Skeletal muscle satellite cell (primary cell): ENCODE results near the gene NLRP13. TPM values are rescaled to one million over a fixed set of nuclear protein-coding genes. Genes with fewer than 3 reads are reported as not detected.
"Not testable (repeated sequence)": the region's sequence is repeated elsewhere in the genome, so short reads cannot be mapped to it uniquely, and the experiment has no call there.

ENCODE experiments used
- H3K27me3 ChIP-seq: 2 replicates; pipeline ENCODE4 v1.7.0; 2013; ENCODE audit warnings: low read length; ENCODE audit not compliant: control insufficient read depth, insufficient read depth
- H3K36me3 ChIP-seq: 2 replicates; pipeline ENCODE4 v1.7.0; 2013; ENCODE audit warnings: mild to moderate bottlenecking, control low read depth, low read length; ENCODE audit not compliant: insufficient read depth
- H3K4me1 ChIP-seq: 2 replicates; pipeline ENCODE4 v1.7.0; 2013; ENCODE audit warnings: low read length; ENCODE audit not compliant: control insufficient read depth, insufficient read depth
- H3K4me2 ChIP-seq: 2 replicates; pipeline ENCODE4 v1.7.0; 2013; ENCODE audit warnings: mild to moderate bottlenecking, low read length
- H3K4me3 ChIP-seq: 2 replicates; pipeline ENCODE4 v1.7.0; 2013; ENCODE audit warnings: low read length
- H3K9ac ChIP-seq: 2 replicates; pipeline ENCODE4 v1.7.0; 2013; ENCODE audit warnings: mild to moderate bottlenecking, low read depth, low read length, moderate library complexity
- H3K9me3 ChIP-seq: replicated peaks from 2 replicates; pipeline ENCODE4 v1.7.0; 2013; ENCODE audit warnings: mild to moderate bottlenecking, control low read depth, low read length
- total RNA-seq: library from RNA; depleted of rRNA; stranded (reverse); fragments of >200 nt; gene quantifications from 2 replicates; pipeline ENCODE4 v1.2.3, GENCODE V29; 2012; rRNA removed

NLRP13 gene
- total RNA-seq = not detected in 2 replicates

DNA sequence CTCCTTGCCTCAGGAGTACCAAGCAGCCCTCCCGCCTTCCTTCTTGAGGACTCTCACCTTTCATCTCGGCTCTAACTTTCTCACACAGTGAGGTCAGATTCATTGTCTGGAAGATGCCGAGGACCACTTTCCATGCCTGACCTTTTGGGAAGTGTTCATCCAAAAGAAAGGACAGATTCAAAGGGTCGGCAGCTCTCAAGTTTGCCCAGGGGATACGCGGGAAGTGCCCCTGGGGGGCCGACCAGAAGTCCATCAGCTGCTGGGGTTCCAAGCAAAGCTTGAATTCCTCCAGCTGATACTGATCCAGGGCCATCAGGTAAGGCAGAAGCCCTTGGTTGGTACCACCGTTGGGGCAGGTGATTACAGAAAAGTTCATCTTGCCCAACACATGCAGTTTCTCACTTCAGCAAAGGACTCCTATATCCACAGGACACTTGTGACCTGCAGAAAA, at the start of gene NLRP13:
Gene NLRP13 (minus strand): TSS at position 401 of the 451 bp plus-strand sequence. CDS start 25 bp downstream, at position 376.
- Histone ChIP-seq H3K4me2 (no peak within 1 kb of the TSS), H3K9ac (no peak within 1 kb of the TSS), H3K4me3 (no peak within 1 kb of the TSS), H3K36me3 (no peaks in the 10 kb centered on the region), H3K9me3 (peaks cover 23% of the 10 kb centered on the region), H3K4me1 (no peaks in the 10 kb centered on the region), H3K27me3 (no peaks in the 10 kb centered on the region)

- H3K9me3 ChIP-seq = peaks cover 7% of the 10 kb centered on the region
- H3K27me3 ChIP-seq = no peaks in the 10 kb centered on the region
- H3K4me1 ChIP-seq = no peaks in the 10 kb centered on the region
Measured at GRCh38 chr19:55980415-55980814, 48.3 kb upstream of the NLRP13 start.

DNA sequence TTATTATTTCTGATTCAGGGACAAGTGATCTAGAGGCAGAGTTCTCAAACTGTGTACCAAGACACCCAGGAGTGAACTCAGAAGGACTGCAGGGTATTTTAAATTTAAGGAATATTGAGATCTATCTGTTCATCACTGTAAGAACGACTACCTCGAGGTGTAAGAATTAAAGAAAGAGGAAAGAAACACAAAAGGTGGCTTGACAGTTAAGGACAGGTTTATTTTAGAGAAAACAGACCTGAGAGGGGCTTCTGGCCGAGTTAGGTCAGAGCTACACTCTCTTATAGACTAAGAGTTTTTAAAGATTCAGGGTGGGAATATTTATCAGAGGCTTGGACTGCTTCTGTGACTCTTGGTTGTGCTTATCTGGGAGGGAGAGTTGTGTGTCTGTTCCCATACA, 41.8 kb upstream of the NLRP13 start:
- H3K9ac ChIP-seq = no peak overlapping the region
- H3K9me3 ChIP-seq = peaks cover 4% of the 10 kb centered on the region
- H3K4me3 ChIP-seq = no peak overlapping the region
- no peaks in the 10 kb centered on the region for H3K27me3 ChIP-seq
- H3K36me3 ChIP-seq = no peaks in the 10 kb centered on the region
- H3K4me2 ChIP-seq = no peak overlapping the region
- H3K4me1 ChIP-seq = no peaks in the 10 kb centered on the region

More at GRCh38 chr19:55980415-55980814, 48.3 kb upstream of the NLRP13 start:
- Histone ChIP-seq H3K9ac (no peak overlapping the region), H3K4me3 (no peak overlapping the region), H3K36me3 (no peaks in the 10 kb centered on the region), H3K4me2 (no peak overlapping the region)

DNA sequence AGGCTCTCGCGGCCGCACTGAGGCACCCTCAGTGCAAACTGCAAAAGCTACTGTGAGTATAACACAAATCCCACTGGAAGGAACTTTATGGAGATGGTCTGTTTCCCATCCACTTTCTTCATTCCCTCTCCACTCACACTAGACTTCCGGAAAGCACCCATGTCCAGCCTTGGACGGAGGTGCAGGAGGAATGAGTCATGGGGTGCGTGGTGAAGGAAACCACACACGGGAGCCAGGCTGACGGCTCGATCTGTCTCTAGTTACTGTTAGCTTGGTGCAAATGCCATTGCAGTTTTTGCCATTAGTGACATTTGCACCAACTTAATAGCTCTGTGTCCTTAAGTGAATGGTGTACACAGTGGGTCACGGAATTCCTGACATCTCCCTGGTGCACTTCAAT, 30.1 kb upstream of the NLRP13 start:
- no peaks in the 10 kb centered on the region for H3K4me1 ChIP-seq
- H3K36me3 ChIP-seq = no peaks in the 10 kb centered on the region
- no peak overlapping the region for H3K4me3 ChIP-seq
- peaks cover 10% of the 10 kb centered on the region for H3K9me3 ChIP-seq
- no peak overlapping the region for H3K4me2 ChIP-seq
- no peaks in the 10 kb centered on the region for H3K27me3 ChIP-seq
- no peak overlapping the region for H3K9ac ChIP-seq

- no peak overlapping the region for H3K4me2 ChIP-seq
- no peaks in the 10 kb centered on the region for H3K36me3 ChIP-seq
- no peaks in the 10 kb centered on the region for H3K4me1 ChIP-seq
- no peak overlapping the region for H3K9ac ChIP-seq
- H3K27me3 ChIP-seq = no peaks in the 10 kb centered on the region
- H3K9me3 ChIP-seq = peaks cover 11% of the 10 kb centered on the region
- H3K4me3 ChIP-seq = no peak overlapping the region
Measured at GRCh38 chr19:55959996-55960675, 28.0 kb upstream of the NLRP13 start.

DNA sequence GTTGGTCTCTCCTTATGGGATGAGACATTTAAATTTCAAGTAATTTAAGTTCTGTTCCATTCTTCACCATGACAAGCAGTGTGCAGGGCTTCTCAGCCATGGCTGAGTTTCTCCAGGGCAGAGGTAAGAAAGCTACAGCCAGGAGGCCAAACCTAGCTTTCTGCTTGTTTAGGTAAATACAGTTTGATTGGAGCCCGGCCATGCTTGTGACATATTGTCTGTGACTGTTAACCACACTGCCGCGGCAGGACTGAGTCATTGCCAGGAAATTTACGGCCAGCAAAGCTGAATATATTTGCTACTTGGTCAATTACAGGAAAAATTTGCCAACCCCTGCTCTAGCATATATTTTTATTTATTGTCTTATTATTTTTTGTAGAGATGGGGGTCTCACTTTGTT, 26.2 kb upstream of the NLRP13 start:
- Histone ChIP-seq H3K36me3 (no peaks in the 10 kb centered on the region), H3K4me2 (no peak overlapping the region), H3K9ac (no peak overlapping the region), H3K27me3 (no peaks in the 10 kb centered on the region), H3K4me1 (no peaks in the 10 kb centered on the region), H3K9me3 (peaks cover 11% of the 10 kb centered on the region), H3K4me3 (no peak overlapping the region)

DNA sequence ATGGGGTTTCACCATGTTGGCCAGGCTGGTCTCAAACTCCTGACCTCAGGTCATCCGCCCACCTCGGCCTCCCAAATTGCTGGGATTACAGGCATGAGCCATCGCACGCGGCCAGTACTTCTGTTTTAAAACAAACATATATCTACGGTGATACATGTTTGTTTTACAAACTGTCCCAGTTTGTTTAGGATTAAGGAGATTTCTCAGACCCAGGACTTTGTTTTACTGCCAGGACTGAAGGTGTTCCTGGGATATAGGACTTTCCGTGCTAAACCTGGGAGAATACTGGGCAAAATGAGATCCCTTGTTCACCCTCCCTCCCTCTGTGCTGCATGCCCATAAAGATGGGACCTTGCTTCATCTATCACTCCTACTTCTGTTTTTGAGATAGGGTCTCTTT, 24.3 kb upstream of the NLRP13 start:
- peaks cover 8% of the 10 kb centered on the region for H3K9me3 ChIP-seq
- no peaks in the 10 kb centered on the region for H3K27me3 ChIP-seq
- H3K4me3 ChIP-seq = no peak overlapping the region
- H3K4me2 ChIP-seq = no peak overlapping the region
- no peaks in the 10 kb centered on the region for H3K4me1 ChIP-seq
- no peak overlapping the region for H3K9ac ChIP-seq
- H3K36me3 ChIP-seq = no peaks in the 10 kb centered on the region

GRCh38 chr19:55950566-55950965, 18.4 kb upstream of the NLRP13 start:
- H3K9me3 ChIP-seq, H3K4me1 ChIP-seq, H3K27me3 ChIP-seq: not testable (repeated sequence)

GRCh38 chr19:55947532-55947931, 15.4 kb upstream of the NLRP13 start, which contains the start of gene NLRP8:
Gene NLRP8, plus strand, starts transcription at chr19:55947832.
- H3K9ac ChIP-seq = no peak within 1 kb of the TSS
- H3K4me2 ChIP-seq = no peak within 1 kb of the TSS
- peaks cover 6% of the 10 kb centered on the region for H3K9me3 ChIP-seq
- H3K27me3 ChIP-seq = no peaks in the 10 kb centered on the region
- H3K4me3 ChIP-seq = no peak within 1 kb of the TSS
- no peaks in the 10 kb centered on the region for H3K4me1 ChIP-seq
- H3K36me3 ChIP-seq = no peaks in the 10 kb centered on the region

More at GRCh38 chr19:55950566-55950965, 18.4 kb upstream of the NLRP13 start:
- H3K4me3 ChIP-seq, H3K36me3 ChIP-seq, H3K9ac ChIP-seq, H3K4me2 ChIP-seq: not testable (repeated sequence)

- H3K9me3 ChIP-seq = peaks cover 5% of the 10 kb centered on the region
- no peaks in the 10 kb centered on the region for H3K4me1 ChIP-seq
- H3K9ac ChIP-seq = no peak overlapping the region
- no peak overlapping the region for H3K4me2 ChIP-seq
- H3K4me3 ChIP-seq = no peak overlapping the region
- H3K27me3 ChIP-seq = no peaks in the 10 kb centered on the region
- no peaks in the 10 kb centered on the region for H3K36me3 ChIP-seq
Measured at GRCh38 chr19:55940306-55940705, 8.2 kb upstream of the NLRP13 start.

- Histone ChIP-seq H3K27me3 (no peaks in the 10 kb centered on the region), H3K4me2 (no peak overlapping the region), H3K9me3 (peaks cover 14% of the 10 kb centered on the region), H3K9ac (no peak overlapping the region), H3K4me3 (no peak overlapping the region), H3K36me3 (no peaks in the 10 kb centered on the region), H3K4me1 (no peaks in the 10 kb centered on the region)
Measured at GRCh38 chr19:55939206-55939605, 7.1 kb upstream of the NLRP13 start.

DNA sequence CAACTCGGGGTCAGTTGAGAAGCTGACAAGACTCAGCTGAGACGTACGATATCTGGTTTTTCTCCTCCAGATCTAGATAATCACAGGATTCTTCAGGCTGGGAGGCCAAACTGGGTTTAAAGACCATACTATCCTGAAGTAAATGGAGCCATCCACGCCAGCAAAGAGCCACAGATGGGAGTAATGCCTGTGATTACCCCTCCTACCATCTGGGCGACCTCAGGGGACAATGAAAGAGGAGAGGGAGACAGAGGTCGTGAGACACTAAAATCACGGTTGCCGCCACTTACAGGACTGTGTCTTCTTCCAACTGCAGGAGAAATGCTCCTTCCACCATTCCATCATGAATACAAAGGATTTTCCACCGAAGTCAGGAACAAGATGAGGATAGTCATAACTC, 3.1 kb upstream of the NLRP13 start:
- Histone ChIP-seq H3K4me1 (no peaks in the 10 kb centered on the region), H3K9me3 (peaks cover 15% of the 10 kb centered on the region), H3K4me3 (no peak overlapping the region), H3K4me2 (no peak overlapping the region), H3K36me3 (no peaks in the 10 kb centered on the region), H3K27me3 (no peaks in the 10 kb centered on the region), H3K9ac (no peak overlapping the region)
